ENCODE measurements around the gene AMFR. TPM values are rescaled to one million over a fixed set of nuclear protein-coding genes. Genes with fewer than 3 reads are reported as not detected.

Gene AMFR
- total and polyA plus RNA-seq, 2 of the 8 experiments (the other 6 are each of a cell fraction or from before 2014, with no cell fraction given): 18.6 to 21.7 TPM

GRCh38 chr16:56349086-56349415 is 76.3 kb downstream of the AMFR start:
- ChIA-PET CTCF (ENCODE audit: partially characterized antibody) (interaction anchor here (0.7 to 2.6 kb wide), 9 partner anchors 8 to 441 kb away, joined by 3 to 8 read pairs (median 5); no protein-coding TSS in a partner anchor), POLR2A (ENCODE audit: partially characterized antibody) (interaction anchor here (1.3 to 1.8 kb wide), 2 partner anchors 8 to 31 kb away, joined by 3 to 5 read pairs; no protein-coding TSS in a partner anchor)
- no peak overlapping the region for H3K4me2 ChIP-seq (ENCODE audit: insufficient read depth in 1 of 2, low read depth in 2 of 2, low read length in 2 of 2)
- 90% methylated on average over 2 of the region's 2 CpGs; no CpG with 5 or more reads in 1 of the 2 experiments for WGBS, 2 experiments (ENCODE audit: extremely low coverage in 1 of 2, insufficient coverage in 1 of 2, insufficient read length in 1 of 2, insufficient replicate concordance in 2 of 2, low coverage in 1 of 2, low lambda C conversion rate in 2 of 2, missing lambda C conversion rate in 1 of 2)
- no peak overlapping the region for H3K23ac ChIP-seq (ENCODE audit: insufficient read length)
- 0 out of 7 replicates have a peak, but pooled peaks cover 0 to 3% (median 0%) of the 10 kb centered on the region in 4 experiments for H3K4me1 ChIP-seq (replicated peaks in 1 of 4; ENCODE audit: control insufficient read depth in 3 of 4, insufficient read depth in 4 of 4, low read length in 3 of 4)
- H3K18ac ChIP-seq (ENCODE audit: extremely low read depth, low read length): no peak overlapping the region
- H3K9me3 ChIP-seq (ENCODE audit: insufficient read depth in 2 of 2, low read depth in 1 of 2, low read length in 1 of 2): no peaks in the 10 kb centered on the region
- H3K27me3 ChIP-seq (replicated peaks in 1 of 4; ENCODE audit: control insufficient read depth in 3 of 4, extremely low read depth in 1 of 4, insufficient read depth in 3 of 4, low read length in 3 of 4): no peaks in the 10 kb centered on the region
- H4K20me1 ChIP-seq (replicated peaks in 1 of 2; ENCODE audit: control insufficient read depth in 1 of 2, insufficient read depth in 2 of 2, low read length in 2 of 2): peaks cover 0 to 2% of the 10 kb centered on the region in 2 experiments
- H4K91ac ChIP-seq (replicated peaks; ENCODE audit: insufficient read length, low read length): no peak overlapping the region
- no peak overlapping the region for H4K5ac ChIP-seq (ENCODE audit: insufficient read length, low read depth, low read length)
- no peak overlapping the region for H2AFZ ChIP-seq (ENCODE audit: low read length)
- DNase-seq (ENCODE audit: low read depth in 1 of 2, low spot score in 2 of 2) (no peak), FAIRE-seq (no peak)
- H3K9ac ChIP-seq (replicated peaks in 1 of 4; ENCODE audit: extremely low read depth in 1 of 4, low read depth in 3 of 4, low read length in 3 of 4): no peak overlapping the region
- H3K14ac ChIP-seq (ENCODE audit: insufficient read length): no peak overlapping the region
- no peak overlapping the region for H2AK5ac ChIP-seq (ENCODE audit: low read depth, low read length)
- H2BK5ac ChIP-seq (ENCODE audit: low read depth, low read length): no peak overlapping the region
- H2BK120ac ChIP-seq (replicated peaks; ENCODE audit: low read depth, low read length): no peak overlapping the region
- H3K79me2 ChIP-seq (ENCODE audit: control insufficient read depth in 1 of 2, insufficient read depth in 2 of 2, low read length in 2 of 2): no peaks in the 10 kb centered on the region
- H3K36me3 ChIP-seq (ENCODE audit: control insufficient read depth in 2 of 4, insufficient read depth in 4 of 4, low read length in 3 of 4): no peaks in the 10 kb centered on the region
- H3K23me2 ChIP-seq (ENCODE audit: low read depth, low read length): no peaks in the 10 kb centered on the region
- H3K56ac ChIP-seq (replicated peaks; ENCODE audit: insufficient read length, low read depth, low read length): no peak overlapping the region
- no peak overlapping the region for H3K4me3 ChIP-seq (ENCODE audit: extremely low read depth in 1 of 4, insufficient read depth in 2 of 4, low read depth in 3 of 4, low read length in 4 of 4)
- TF ChIP-seq CTCF (IDR thresholded peaks at IDR 0.05; ENCODE audit: control extremely low read depth in 1 of 3, insufficient read depth in 1 of 3, low read depth in 1 of 3, low read length in 3 of 3) (peak in 2 of 3 experiments; percentile 26; a peak in 2 of 4 replicates), RAD21 (IDR thresholded peaks at IDR 0.05 in 1 of 2, conservative IDR thresholded peaks at IDR 0.05 in 1 of 2; ENCODE audit: low read depth in 2 of 2, low read length in 2 of 2) (peak in 1 of 2 experiments; percentile 2; a peak in 1 of 4 replicates), KDM5A (IDR thresholded peaks at IDR 0.05; ENCODE audit: low read length) (no peak), CBX5 (IDR thresholded peaks at IDR 0.05; ENCODE audit: low read depth, low read length) (no peak)
- no peaks in the 10 kb centered on the region; the same call in 1 of the 2 replicates for H3K79me1 ChIP-seq (ENCODE audit: low read depth, low read length)
- no peak overlapping the region for H2BK15ac ChIP-seq (ENCODE audit: low read length)
- no peak overlapping the region for H3K4ac ChIP-seq (replicated peaks; ENCODE audit: insufficient read length, low read depth, low read length)
- no peak overlapping the region for H2BK20ac ChIP-seq (ENCODE audit: low read length)
- no peak overlapping the region for H3K27ac ChIP-seq (ENCODE audit: low read depth, low read length)
- H2BK12ac ChIP-seq (ENCODE audit: low read depth, low read length): no peak overlapping the region
- H4K8ac ChIP-seq (ENCODE audit: extremely low read depth, insufficient read depth, low read length): no peak overlapping the region
